ENCODE measurements around the gene LETM1.

DNA sequence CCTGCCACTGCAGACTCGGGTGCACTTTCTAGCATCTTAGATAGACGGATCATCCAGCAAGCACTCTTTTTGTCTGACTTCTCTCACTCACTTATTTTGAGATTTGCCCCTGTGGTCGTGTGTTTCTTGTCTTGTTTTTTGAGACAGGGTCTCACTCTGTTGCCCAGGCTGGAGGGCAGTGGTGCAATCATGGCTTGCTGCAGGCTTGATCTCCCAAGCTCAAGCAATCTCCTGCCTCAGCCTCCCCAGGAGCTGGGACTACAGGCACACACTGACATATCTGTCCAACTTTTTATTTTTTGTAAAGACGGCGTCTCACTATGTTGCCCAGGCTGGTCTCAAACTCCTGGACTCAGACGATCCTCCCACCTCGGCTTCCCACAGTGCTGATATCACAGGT, 36.1 kb downstream of the LETM1 start:
- TF ChIP-seq, protein P1, sequence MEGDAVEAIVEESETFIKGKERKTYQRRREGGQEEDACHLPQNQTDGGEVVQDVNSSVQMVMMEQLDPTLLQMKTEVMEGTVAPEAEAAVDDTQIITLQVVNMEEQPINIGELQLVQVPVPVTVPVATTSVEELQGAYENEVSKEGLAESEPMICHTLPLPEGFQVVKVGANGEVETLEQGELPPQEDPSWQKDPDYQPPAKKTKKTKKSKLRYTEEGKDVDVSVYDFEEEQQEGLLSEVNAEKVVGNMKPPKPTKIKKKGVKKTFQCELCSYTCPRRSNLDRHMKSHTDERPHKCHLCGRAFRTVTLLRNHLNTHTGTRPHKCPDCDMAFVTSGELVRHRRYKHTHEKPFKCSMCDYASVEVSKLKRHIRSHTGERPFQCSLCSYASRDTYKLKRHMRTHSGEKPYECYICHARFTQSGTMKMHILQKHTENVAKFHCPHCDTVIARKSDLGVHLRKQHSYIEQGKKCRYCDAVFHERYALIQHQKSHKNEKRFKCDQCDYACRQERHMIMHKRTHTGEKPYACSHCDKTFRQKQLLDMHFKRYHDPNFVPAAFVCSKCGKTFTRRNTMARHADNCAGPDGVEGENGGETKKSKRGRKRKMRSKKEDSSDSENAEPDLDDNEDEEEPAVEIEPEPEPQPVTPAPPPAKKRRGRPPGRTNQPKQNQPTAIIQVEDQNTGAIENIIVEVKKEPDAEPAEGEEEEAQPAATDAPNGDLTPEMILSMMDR (IDR thresholded peaks at IDR 0.05), result no peak
- TF ChIP-seq POLR2A (IDR thresholded peaks at IDR 0.05), result no peak

All from adrenal gland (tissue), 5 donors.